ENCODE data around the gene LONP1. TPM values are rescaled to one million over a fixed set of nuclear protein-coding genes. Genes with fewer than 3 reads are reported as not detected.

The LONP1 gene
- total and polyA plus RNA-seq, 2 of the 8 experiments (the other 6 are each of a cell fraction or from before 2014, with no cell fraction given): 98.1 to 117 TPM

DNA sequence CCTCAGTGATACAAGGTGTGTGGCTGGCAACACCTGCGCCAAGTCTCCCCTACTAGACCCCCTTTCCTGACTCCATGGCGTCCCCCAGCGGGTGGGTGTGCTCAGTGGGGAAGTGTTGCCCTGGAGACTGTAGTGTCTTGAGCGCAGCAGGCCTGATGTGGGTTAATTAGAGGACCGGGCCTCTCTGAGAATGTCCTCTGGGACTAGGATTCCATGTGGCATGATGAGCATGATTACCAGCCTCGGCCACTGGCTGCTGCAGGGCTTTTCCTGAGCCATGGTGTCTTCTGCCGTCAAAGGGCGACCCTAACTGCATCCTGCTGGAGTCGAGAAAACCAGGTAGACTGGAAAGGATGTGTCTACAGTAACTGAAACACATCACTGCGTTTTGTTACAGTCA is 67.7 kb downstream of the LONP1 start (continued):
- TF ChIP-seq JUN (IDR thresholded peaks at IDR 0.05; ENCODE audit: low read depth, low read length) (no peak), EZH2 (IDR thresholded peaks at IDR 0.05; ENCODE audit: low read depth, low read length, severe bottlenecking) (no peak), TAF1 (IDR thresholded peaks at IDR 0.05; ENCODE audit: low read depth, low read length) (no peak), YY1 (IDR thresholded peaks at IDR 0.05; ENCODE audit: low read depth, low read length) (no peak), HDAC6 (IDR thresholded peaks at IDR 0.05; ENCODE audit: low read depth, low read length) (no peak), ZNF274 (IDR thresholded peaks at IDR 0.05; ENCODE audit: borderline replicate concordance, extremely low read depth, low read length) (no peak), RFX5 (IDR thresholded peaks at IDR 0.05; ENCODE audit: borderline replicate concordance, low read depth, low read length) (no peak)
- TF ChIP-seq, protein P1, sequence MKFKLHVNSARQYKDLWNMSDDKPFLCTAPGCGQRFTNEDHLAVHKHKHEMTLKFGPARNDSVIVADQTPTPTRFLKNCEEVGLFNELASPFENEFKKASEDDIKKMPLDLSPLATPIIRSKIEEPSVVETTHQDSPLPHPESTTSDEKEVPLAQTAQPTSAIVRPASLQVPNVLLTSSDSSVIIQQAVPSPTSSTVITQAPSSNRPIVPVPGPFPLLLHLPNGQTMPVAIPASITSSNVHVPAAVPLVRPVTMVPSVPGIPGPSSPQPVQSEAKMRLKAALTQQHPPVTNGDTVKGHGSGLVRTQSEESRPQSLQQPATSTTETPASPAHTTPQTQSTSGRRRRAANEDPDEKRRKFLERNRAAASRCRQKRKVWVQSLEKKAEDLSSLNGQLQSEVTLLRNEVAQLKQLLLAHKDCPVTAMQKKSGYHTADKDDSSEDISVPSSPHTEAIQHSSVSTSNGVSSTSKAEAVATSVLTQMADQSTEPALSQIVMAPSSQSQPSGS (IDR thresholded peaks at IDR 0.05; ENCODE audit: low read length): no peak
- TF ChIP-seq, protein P2, sequence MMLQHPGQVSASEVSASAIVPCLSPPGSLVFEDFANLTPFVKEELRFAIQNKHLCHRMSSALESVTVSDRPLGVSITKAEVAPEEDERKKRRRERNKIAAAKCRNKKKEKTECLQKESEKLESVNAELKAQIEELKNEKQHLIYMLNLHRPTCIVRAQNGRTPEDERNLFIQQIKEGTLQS (IDR thresholded peaks at IDR 0.05; ENCODE audit: insufficient read depth, low read depth, low read length): no peak

All from H1 (cell line).